K562 (cell line): ENCODE results near the gene B9D2. TPM values are rescaled to one million over a fixed set of nuclear protein-coding genes. Genes with fewer than 3 reads are reported as not detected.

Experiments used
- ATAC-seq: fragments of 200-7000 bp; cut with Tn5 transposase; 3 replicates; pipeline ENCODE4 v1.9.1; 2020; ENCODE audit warnings: moderate library complexity
- BruUV-seq: library from RNA; stranded (reverse); fragments of 400-500 nt; replicated peaks from 2 replicates; lab custom pipeline; 2021; lab: Mats Ljungman, UMichigan
- CTCF ChIA-PET: fragments of 300-600 bp; formaldehyde crosslinking; extraction: SDS; loops from one replicate; lab custom pipeline; 2021; ENCODE audit warnings: low intra/inter-chr PET ratio; lab: Yijun Ruan, JAX
- POLR2A ChIA-PET: fragments of 300-600, 350-650 bp; sonication (Branson Sonifier 250); formaldehyde crosslinking; extraction: SDS; loops from one replicate; lab custom pipeline; 2021; ENCODE audit warnings: antibody characterized with exemption, inconsistent platforms; lab: Yijun Ruan, JAX
- DNase-seq, 4 experiments: peaks; one replicate each; pipeline versions ENCODE4 v3.0.0 to v3.0.0-alpha.2; 2011 to 2018; ENCODE audit warnings: low spot score in 3 of 4, mixed read lengths in 3 of 4; ENCODE audit errors: extremely low read depth in 1 of 4
- FAIRE-seq: peaks from 2 replicates; lab custom pipeline; 2011; peaks lifted over from hg19 to GRCh38; lab: Jason Lieb, UNC
- H2AFZ ChIP-seq: 2 replicates; pipeline ENCODE4 v1.6.0; 2011; ENCODE audit warnings: low read depth, low read length, control low read depth, inconsistent platforms
- H3K27ac ChIP-seq: fragments of 200-600 bp; 3 replicates; pipeline ENCODE4 v1.8.0; 2011; ENCODE audit warnings: low read depth, mild to moderate bottlenecking, control low read depth, inconsistent platforms, low read length, moderate library complexity, mixed read lengths; ENCODE audit errors: extremely low read depth
- H3K27me3 ChIP-seq, 2 experiments: fragments of 300-600 bp in 1 of 2; 2 replicates in 1 of 2; 3 replicates in 1 of 2; pipeline versions ENCODE4 v1.6.0 to v1.8.0; 2011; ENCODE audit warnings: inconsistent platforms in 2 of 2, low read length in 2 of 2, mild to moderate bottlenecking in 1 of 2, mixed read lengths in 1 of 2, moderate library complexity in 1 of 2; ENCODE audit not compliant: control insufficient read depth in 2 of 2, insufficient read depth in 2 of 2
- H3K36me3 ChIP-seq: fragments of 300-600 bp; 3 replicates; pipeline ENCODE4 v1.8.0; 2011; ENCODE audit warnings: mild to moderate bottlenecking, low read length, inconsistent platforms; ENCODE audit not compliant: control insufficient read depth, insufficient read depth
- H3K4me1 ChIP-seq, 2 experiments: fragments of 200-600 bp in 1 of 2; replicated peaks in 1 of 2; 2 replicates in 1 of 2; 3 replicates in 1 of 2; pipeline versions ENCODE4 v1.5.1 to v1.8.0; 2011; ENCODE audit warnings: inconsistent platforms in 2 of 2, low read length in 2 of 2, mild to moderate bottlenecking in 1 of 2, mixed read lengths in 1 of 2, moderate library complexity in 1 of 2; ENCODE audit not compliant: control insufficient read depth in 2 of 2, insufficient read depth in 2 of 2
- H3K4me2 ChIP-seq: 2 replicates; pipeline ENCODE4 v1.6.1; 2011; ENCODE audit warnings: low read length, control low read depth, inconsistent platforms, mixed read lengths; ENCODE audit not compliant: insufficient read depth
- H3K4me3 ChIP-seq: fragments of 200-600 bp; sonication (generic), shearing (Covaris generic); 2 replicates; pipeline ENCODE4 v1.5.1; 2016; ENCODE audit warnings: control low read depth, inconsistent platforms
- H3K79me2 ChIP-seq: fragments of 200-600 bp; 3 replicates; pipeline ENCODE4 v1.8.0; 2011; ENCODE audit warnings: low read length, inconsistent platforms; ENCODE audit not compliant: control insufficient read depth, insufficient read depth
- H3K9ac ChIP-seq, 2 experiments: 2 replicates each; pipeline versions ENCODE4 v1.6.0 to v1.6.1; 2011; ENCODE audit warnings: low read depth in 2 of 2, low read length in 2 of 2, control low read depth in 1 of 2, inconsistent platforms in 1 of 2, mild to moderate bottlenecking in 1 of 2, mixed read lengths in 1 of 2; ENCODE audit not compliant: insufficient read depth in 1 of 2
- H3K9me1 ChIP-seq: one replicate; pipeline ENCODE4 v1.6.0; 2011; ENCODE audit warnings: inconsistent platforms, mild to moderate bottlenecking, low read length, moderate library complexity; ENCODE audit not compliant: control insufficient read depth, insufficient read depth
- H3K9me3 ChIP-seq: replicated peaks from 2 replicates; pipeline ENCODE4 v1.5.1; 2011; ENCODE audit warnings: low read depth, low read length, inconsistent platforms; ENCODE audit not compliant: control insufficient read depth, insufficient read depth
- H4K20me1 ChIP-seq: replicated peaks from 2 replicates; pipeline ENCODE4 v1.6.1; 2011; ENCODE audit warnings: low read length, inconsistent platforms, mixed read lengths; ENCODE audit not compliant: control insufficient read depth, insufficient read depth
- BRCA1 ChIP-seq, 2 experiments: fragments of 450-650 bp in 1 of 2; sonication (generic) in 1 of 2; formaldehyde crosslinking in 1 of 2; IDR thresholded peaks; 2 replicates each; pipeline versions ENCODE4 v1.5.0 to v1.6.1; 2017 to 2020; ENCODE audit warnings: mild to moderate bottlenecking in 1 of 2, missing genetic modification reagents in 1 of 2
- DNMT1 ChIP-seq: fragments of 450-650 bp; IDR thresholded peaks from 2 replicates; pipeline ENCODE4 v1.6.1; 2016; ENCODE audit warnings: antibody characterized with exemption, mild to moderate bottlenecking
- LCOR ChIP-seq: sonication (generic); formaldehyde crosslinking; IDR thresholded peaks from 2 replicates; pipeline ENCODE4 v1.8.0; 2022; ENCODE audit warnings: mild to moderate bottlenecking, missing genetic modification reagents
- MAZ ChIP-seq, 2 experiments: fragments of 450-650 bp in 1 of 2; sonication (generic) in 1 of 2; formaldehyde crosslinking; IDR thresholded peaks in 1 of 2; conservative IDR thresholded peaks in 1 of 2; 2 replicates each; pipeline versions ENCODE4 v1.4.0 to v1.5.0; 2020; ENCODE audit warnings: mild to moderate bottlenecking in 1 of 2, missing genetic modification reagents in 1 of 2
- MYC ChIP-seq, 2 experiments: fragments of 250-450 bp in 1 of 2; sonication (Bioruptor Pico) in 1 of 2; IDR thresholded peaks; 2 replicates each; pipeline versions ENCODE4 v1.5.1 to v1.6.1; 2012 to 2021; ENCODE audit warnings: low read depth in 2 of 2, borderline replicate concordance in 1 of 2, improper control_type of control experiment in 1 of 2, low read length in 1 of 2, mild to moderate bottlenecking in 1 of 2, moderate library complexity in 1 of 2
- NEUROD1 ChIP-seq: fragments of 150-350 bp; IDR thresholded peaks from 2 replicates; pipeline ENCODE4 v1.6.1; 2014; ENCODE audit warnings: borderline replicate concordance, low read length, low read depth; ENCODE audit not compliant: partially characterized antibody
- POLR2A ChIP-seq: fragments of 450-650 bp; conservative IDR thresholded peaks from 2 replicates; pipeline ENCODE4 v1.6.1; 2016
- RHOXF2B ChIP-seq: fragments of 250-450 bp; sonication (Bioruptor Pico); conservative IDR thresholded peaks from 2 replicates; pipeline ENCODE4 v1.5.1; 2021
- SMARCA4 ChIP-seq: fragments of 450-650 bp; IDR thresholded peaks from 2 replicates; pipeline ENCODE4 v1.6.1; 2016
- STAG1 ChIP-seq: sonication (generic); formaldehyde crosslinking; IDR thresholded peaks from 2 replicates; pipeline ENCODE4 v1.5.0; 2020; ENCODE audit warnings: missing genetic modification reagents, borderline replicate concordance
- SUPT5H ChIP-seq: fragments of 450-650 bp; IDR thresholded peaks from 2 replicates; pipeline ENCODE4 v1.6.1; 2016
- ZFPM2 ChIP-seq: fragments of 250-450 bp; sonication (Bioruptor Pico); IDR thresholded peaks from 2 replicates; pipeline ENCODE4 v1.5.1; 2022; ENCODE audit warnings: mild to moderate bottlenecking
- WGBS: fragments of 100-300 bp; shearing (Covaris generic); methylation state at CpG from one replicate; pipeline ENCODE4 v1.1.6; 2016; ENCODE audit warnings: low coverage, mixed read lengths; ENCODE audit not compliant: insufficient coverage; ENCODE audit errors: missing lambda C conversion rate; 5-methylcytosine and 5-hydroxymethylcytosine counted together
- in situ Hi-C: fragments of 300-500 bp; cut with MboI; formaldehyde crosslinking; loops from 4 replicates; pipeline ENCODE4 v1.15.0; 2018; ENCODE audit warnings: inconsistent platforms, mixed read lengths
- intact Hi-C: fragments of 100-400 bp; cut with micrococcal nuclease; formaldehyde crosslinking; loops from 2 replicates; pipeline ENCODE4 v1.14.2; 2022
- polyA plus RNA-seq, 8 experiments: library from polyadenylated mRNA; depleted of rRNA in 4 of 8; stranded (reverse) in 5 of 8; unstranded in 3 of 8; fragments of >200 nt; fragmentation: Nextera tagmentation in 2 of 8; fragmentation: Illumina TruSeq in 1 of 8; extraction: Ambion mirVana in 2 of 8; extraction: Trizol in 1 of 8; gene quantifications; 2 replicates each; pipeline versions ENCODE4 v1.2.1 to v1.2.3, GENCODE V29; 2011 to 2014; ENCODE audit warnings: inconsistent platforms in 1 of 8, missing spikeins in 1 of 8
- total RNA-seq, 7 experiments: library from RNA; depleted of rRNA in 6 of 7; stranded (reverse); fragments of >200 nt in 6 of 7; fragmentation: Illumina TruSeq in 2 of 7; extraction: Trizol in 2 of 7; gene quantifications; 2 replicates each; pipeline versions ENCODE4 v1.2.1 to v1.2.3, GENCODE V29; 2011 to 2021; ENCODE audit warnings: low replicate concordance in 1 of 7
- TF ChIP-seq, protein P1 (sequence below): sonication (generic); formaldehyde crosslinking; IDR thresholded peaks from 2 replicates; pipeline ENCODE4 v1.8.0; 2022; ENCODE audit warnings: missing genetic modification reagents, mild to moderate bottlenecking, moderate library complexity, borderline replicate concordance
- TF ChIP-seq, protein P2 (sequence below): fragments of 250-450 bp; sonication (Bioruptor Pico); IDR thresholded peaks from 2 replicates; pipeline ENCODE4 v1.5.0; 2021; ENCODE audit warnings: mild to moderate bottlenecking, borderline replicate concordance
- TF ChIP-seq, protein P3 (sequence below), 2 experiments: fragments of 450-650 bp in 1 of 2; sonication (generic) in 1 of 2; formaldehyde crosslinking in 1 of 2; IDR thresholded peaks in 1 of 2; conservative IDR thresholded peaks in 1 of 2; 2 replicates each; pipeline versions ENCODE4 v1.6.1 to v1.8.1; 2016 to 2023; ENCODE audit warnings: mild to moderate bottlenecking in 2 of 2, moderate library complexity in 2 of 2, inconsistent platforms in 1 of 2, missing genetic modification reagents in 1 of 2

Gene B9D2
- total and polyA plus RNA-seq, 9 of the 15 experiments (the other 6 are each of a cell fraction or from before 2014, with no cell fraction given): 0.83 to 6.9 (median 2.8) TPM

DNA sequence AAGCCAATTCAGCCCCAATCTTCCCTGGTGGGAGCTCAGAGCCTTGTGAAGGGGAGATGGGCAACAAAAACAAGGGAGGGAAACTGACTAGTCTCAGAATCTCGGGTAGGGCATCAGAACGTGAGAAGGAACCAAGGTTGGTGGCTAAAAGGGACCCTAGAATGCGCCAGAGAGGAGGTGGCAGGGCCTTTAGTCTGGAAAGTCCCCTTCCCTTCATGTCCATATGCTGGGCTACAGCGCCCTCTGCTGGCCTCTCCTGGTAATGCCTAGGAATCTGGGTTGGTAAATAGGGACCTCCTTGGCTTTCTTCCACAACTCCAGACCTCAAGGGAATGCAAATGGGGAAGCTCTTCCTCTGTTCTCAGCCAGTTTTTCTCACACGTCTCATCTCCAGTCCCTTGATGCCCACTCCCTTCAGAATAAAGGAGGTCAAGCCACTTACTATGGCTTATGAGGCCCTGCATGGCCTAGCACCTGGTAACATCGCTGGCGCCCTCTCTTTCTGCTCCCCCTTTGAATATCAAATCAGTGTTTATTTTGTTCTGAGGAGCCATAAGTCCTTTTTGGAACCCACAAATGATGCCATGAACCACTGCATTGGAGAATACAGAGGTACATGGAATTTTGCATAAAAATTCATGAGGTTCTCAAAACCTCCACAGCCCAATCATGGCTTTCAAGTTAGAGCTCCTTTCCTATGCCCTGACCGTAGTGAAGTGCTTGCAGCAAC lies 55.3 kb downstream of the B9D2 start:
- peak overlapping the region; percentile 88 to 93; a peak in 2 of 4 replicates for H3K9ac ChIP-seq
- DNase-seq (peak; percentile 64 to 91 (median 70)), ATAC-seq (peak; percentile 78), FAIRE-seq (peak; percentile 88)
- POLR2A ChIA-PET: interaction anchor here (0.6 to 2.2 kb wide), 10 partner anchors 8 to 712 kb away, joined by 3 to 8 read pairs (median 3); partner anchors contain the start of gene HNRNPUL1
- intact Hi-C loops (loop anchor here (5.0 kb wide), 2 partner anchors 44 to 106 kb away; partner anchors contain the start of gene TGFB1), in situ Hi-C loops (loop anchor here (25.0 kb wide), 1 partner anchor 254 kb away; no protein-coding TSS in a partner anchor)
- H3K36me3 ChIP-seq: peaks cover 61% of the 10 kb centered on the region
- H3K4me3 ChIP-seq: no peak overlapping the region
- CTCF ChIA-PET: interaction anchor here (0.5 to 1.7 kb wide), 4 partner anchors 104 to 182 kb away, joined by 3 to 13 read pairs (median 3); partner anchors contain the start of gene ERICH4
- H3K27me3 ChIP-seq: no peaks in the 10 kb centered on the region
- H3K27ac ChIP-seq: peak overlapping the region; percentile 88
- H3K9me1 ChIP-seq: no peaks in the 10 kb centered on the region
- peaks cover 34% of the 10 kb centered on the region for H3K79me2 ChIP-seq
- H4K20me1 ChIP-seq: peaks cover 7% of the 10 kb centered on the region; the same call in 1 of the 2 replicates
- 23% methylated on average over 7 of the region's 8 CpGs for WGBS
- H3K4me1 ChIP-seq: peaks cover 11 to 12% of the 10 kb centered on the region in 2 experiments; a peak in 4 of 5 replicates
- H2AFZ ChIP-seq: no peak overlapping the region
- peak overlapping the region; percentile 91 for H3K4me2 ChIP-seq
- no peaks in the 10 kb centered on the region for H3K9me3 ChIP-seq
- no TSS peak for BruUV-seq
- no peak for TF ChIP-seq BRCA1 (IDR thresholded peaks at IDR 0.05)
- TF ChIP-seq BRCA1 (CRISPR knock-in tag; IDR thresholded peaks at IDR 0.05): no peak
- 0 out of 2 replicates have a peak, but pooled peaks have one; percentile 32 for TF ChIP-seq DNMT1
- 0 out of 2 replicates have a peak, but pooled peaks have one; percentile 23 for TF ChIP-seq ZFPM2 (CRISPR knock-in tag)
- TF ChIP-seq, protein P1, sequence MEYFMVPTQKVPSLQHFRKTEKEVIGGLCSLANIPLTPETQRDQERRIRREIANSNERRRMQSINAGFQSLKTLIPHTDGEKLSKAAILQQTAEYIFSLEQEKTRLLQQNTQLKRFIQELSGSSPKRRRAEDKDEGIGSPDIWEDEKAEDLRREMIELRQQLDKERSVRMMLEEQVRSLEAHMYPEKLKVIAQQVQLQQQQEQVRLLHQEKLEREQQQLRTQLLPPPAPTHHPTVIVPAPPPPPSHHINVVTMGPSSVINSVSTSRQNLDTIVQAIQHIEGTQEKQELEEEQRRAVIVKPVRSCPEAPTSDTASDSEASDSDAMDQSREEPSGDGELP (CRISPR knock-in tag): peak; percentile 29; the same call in 1 of the 2 replicates
- peak; percentile 60 to 62; a peak in 2 of 4 replicates for TF ChIP-seq MAZ (CRISPR knock-in tag; conservative IDR thresholded peaks at IDR 0.05 in 1 of 2, IDR thresholded peaks at IDR 0.05 in 1 of 2)
- TF ChIP-seq, protein P2, sequence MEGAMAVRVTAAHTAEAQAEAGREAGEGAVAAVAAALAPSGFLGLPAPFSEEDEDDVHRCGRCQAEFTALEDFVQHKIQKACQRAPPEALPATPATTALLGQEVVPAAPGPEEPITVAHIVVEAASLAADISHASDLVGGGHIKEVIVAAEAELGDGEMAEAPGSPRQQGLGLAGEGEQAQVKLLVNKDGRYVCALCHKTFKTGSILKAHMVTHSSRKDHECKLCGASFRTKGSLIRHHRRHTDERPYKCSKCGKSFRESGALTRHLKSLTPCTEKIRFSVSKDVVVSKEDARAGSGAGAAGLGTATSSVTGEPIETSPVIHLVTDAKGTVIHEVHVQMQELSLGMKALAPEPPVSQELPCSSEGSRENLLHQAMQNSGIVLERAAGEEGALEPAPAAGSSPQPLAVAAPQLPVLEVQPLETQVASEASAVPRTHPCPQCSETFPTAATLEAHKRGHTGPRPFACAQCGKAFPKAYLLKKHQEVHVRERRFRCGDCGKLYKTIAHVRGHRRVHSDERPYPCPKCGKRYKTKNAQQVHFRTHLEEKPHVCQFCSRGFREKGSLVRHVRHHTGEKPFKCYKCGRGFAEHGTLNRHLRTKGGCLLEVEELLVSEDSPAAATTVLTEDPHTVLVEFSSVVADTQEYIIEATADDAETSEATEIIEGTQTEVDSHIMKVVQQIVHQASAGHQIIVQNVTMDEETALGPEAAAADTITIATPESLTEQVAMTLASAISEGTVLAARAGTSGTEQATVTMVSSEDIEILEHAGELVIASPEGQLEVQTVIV (CRISPR knock-in tag): 0 out of 2 replicates have a peak, but pooled peaks have one; percentile 41
- TF ChIP-seq RHOXF2B (CRISPR knock-in tag): peak; percentile 78; the same call in 1 of the 2 replicates
- peak; percentile 24 for TF ChIP-seq NEUROD1
- peak; percentile 70 for TF ChIP-seq SUPT5H
- peak; percentile 55; the same call in 1 of the 2 replicates for TF ChIP-seq MYC (IDR thresholded peaks at IDR 0.05; ENCODE audit: low read depth, low read length)
- TF ChIP-seq MYC (CRISPR knock-in tag; IDR thresholded peaks at IDR 0.05; ENCODE audit: borderline replicate concordance, low read depth): no peak
- TF ChIP-seq STAG1 (CRISPR knock-in tag): peak; percentile 66; the same call in 1 of the 2 replicates
- TF ChIP-seq SMARCA4: peak; percentile 12; the same call in 1 of the 2 replicates
- TF ChIP-seq POLR2A: peak; percentile 78
- TF ChIP-seq, protein P3, sequence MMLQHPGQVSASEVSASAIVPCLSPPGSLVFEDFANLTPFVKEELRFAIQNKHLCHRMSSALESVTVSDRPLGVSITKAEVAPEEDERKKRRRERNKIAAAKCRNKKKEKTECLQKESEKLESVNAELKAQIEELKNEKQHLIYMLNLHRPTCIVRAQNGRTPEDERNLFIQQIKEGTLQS (IDR thresholded peaks at IDR 0.05): no peak
- TF ChIP-seq, protein P3 (CRISPR knock-in tag; conservative IDR thresholded peaks at IDR 0.05): 0 out of 2 replicates have a peak, but pooled peaks have one; percentile 36
- TF ChIP-seq LCOR (CRISPR knock-in tag): no peak
